ENCODE measurements around the gene TUBGCP3.

TUBGCP3 gene

GRCh38 chr13:112603641-112604225 lies 15.8 kb upstream of the TUBGCP3 start:
- no peak for DNase-seq (ENCODE audit: low read depth)
- TF ChIP-seq CTCF (conservative IDR thresholded peaks at IDR 0.05; ENCODE audit: low read depth, low read length): no peak

DNA sequence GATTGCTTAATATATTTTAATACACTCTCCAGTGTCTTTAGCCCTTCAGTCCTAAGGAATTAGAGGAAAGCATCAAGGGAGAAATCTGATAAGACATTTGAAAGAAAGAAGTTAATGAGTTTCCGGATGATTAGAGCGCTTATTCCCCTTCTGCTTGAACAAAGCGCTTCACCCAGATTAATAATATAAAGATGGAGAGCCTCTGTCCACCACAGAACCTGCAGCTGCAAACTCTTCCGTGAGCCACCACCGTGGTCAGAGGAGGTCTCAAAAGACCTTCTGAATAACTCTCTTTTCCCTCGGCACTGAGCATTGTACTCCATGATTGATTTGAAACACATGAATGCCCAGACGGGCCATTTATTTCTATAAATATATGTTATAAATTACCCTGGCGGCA lies 14.2 kb upstream of the TUBGCP3 start:
- DNase-seq (ENCODE audit: low read depth): no peak
- H3K4me3 ChIP-seq (ENCODE audit: low read length): no peak overlapping the region
- no peak for TF ChIP-seq CTCF (conservative IDR thresholded peaks at IDR 0.05; ENCODE audit: low read depth, low read length)

More at GRCh38 chr13:112603641-112604225, 15.8 kb upstream of the TUBGCP3 start:
- H3K4me3 ChIP-seq (ENCODE audit: low read length): no peak overlapping the region

- no peak overlapping the region for H3K4me3 ChIP-seq (ENCODE audit: low read length)
- DNase-seq (ENCODE audit: low read depth): no peak
- TF ChIP-seq CTCF (conservative IDR thresholded peaks at IDR 0.05; ENCODE audit: low read depth, low read length): no peak
These were observed 13.4 kb upstream of the TUBGCP3 start for GRCh38 chr13:112601371-112601770.

GRCh38 chr13:112596235-112596634 lies 8.3 kb upstream of the TUBGCP3 start:
- no peak for TF ChIP-seq CTCF (conservative IDR thresholded peaks at IDR 0.05; ENCODE audit: low read depth, low read length)
- no peak for DNase-seq (ENCODE audit: low read depth)
- no peak overlapping the region for H3K4me3 ChIP-seq (ENCODE audit: low read length)

GRCh38 chr13:112592647-112593046 lies 4.7 kb upstream of the TUBGCP3 start:
- TF ChIP-seq CTCF (conservative IDR thresholded peaks at IDR 0.05; ENCODE audit: low read depth, low read length): no peak
- no peak for DNase-seq (ENCODE audit: low read depth)
- H3K4me3 ChIP-seq (ENCODE audit: low read length): no peak overlapping the region

GRCh38 chr13:112592181-112592580 lies 4.2 kb upstream of the TUBGCP3 start:
- no peak for TF ChIP-seq CTCF (conservative IDR thresholded peaks at IDR 0.05; ENCODE audit: low read depth, low read length)
- H3K4me3 ChIP-seq (ENCODE audit: low read length): no peak overlapping the region
- DNase-seq (ENCODE audit: low read depth): no peak

GRCh38 chr13:112588490-112589297 lies 741 bp upstream of the TUBGCP3 start:
- TF ChIP-seq CTCF (conservative IDR thresholded peaks at IDR 0.05; ENCODE audit: low read depth, low read length): no peak
- no peak for DNase-seq (ENCODE audit: low read depth)
- H3K4me3 ChIP-seq (ENCODE audit: low read length): peak overlapping the region; percentile 81
